HUES6 (cell line): Measurements from ENCODE around the gene CHTF8.

ENCODE experiments used
- H3K27ac ChIP-seq: 2 replicates; pipeline ENCODE4 v1.7.0; 2013; ENCODE audit warnings: low read depth, mild to moderate bottlenecking, low read length, inconsistent platforms
- H3K27me3 ChIP-seq: 2 replicates; pipeline ENCODE4 v1.6.1; 2013; ENCODE audit warnings: low read length; ENCODE audit not compliant: control insufficient read depth, insufficient read depth
- H3K36me3 ChIP-seq: 2 replicates; pipeline ENCODE4 v1.6.1; 2013; ENCODE audit warnings: low read length; ENCODE audit not compliant: control insufficient read depth, insufficient read depth
- H3K4me1 ChIP-seq: 2 replicates; pipeline ENCODE4 v1.6.1; 2013; ENCODE audit warnings: low read length; ENCODE audit not compliant: control insufficient read depth, insufficient read depth
- H3K4me3 ChIP-seq: 2 replicates; pipeline ENCODE4 v1.5.1; 2013; ENCODE audit warnings: low read depth, low read length
- H3K9ac ChIP-seq: one replicate; pipeline ENCODE4 v1.6.1; 2013; ENCODE audit warnings: mild to moderate bottlenecking, low read length
- H3K9me3 ChIP-seq: 2 replicates; pipeline ENCODE4 v1.6.1; 2013; ENCODE audit warnings: low read depth, low read length; ENCODE audit not compliant: control insufficient read depth, insufficient read depth

CHTF8 gene

DNA sequence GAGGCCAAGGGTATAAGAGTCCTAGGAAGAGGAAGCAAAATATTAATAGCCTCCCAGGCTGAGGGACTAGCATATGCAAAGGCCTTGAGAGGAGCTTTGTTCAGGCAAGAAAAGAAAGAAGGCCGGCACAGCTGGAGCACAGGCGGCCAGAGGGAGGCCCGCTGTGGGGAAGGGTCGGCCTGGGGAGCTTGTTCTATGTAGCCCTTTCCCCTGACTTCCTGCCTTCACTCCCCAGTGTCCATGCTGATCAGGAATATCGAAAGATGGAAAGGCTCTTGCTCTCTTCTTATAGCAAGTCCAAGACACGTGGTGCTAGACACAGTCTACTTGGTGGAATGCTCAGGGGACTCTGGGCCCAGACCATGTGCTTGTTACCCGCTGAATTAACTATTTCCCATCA, 54.3 kb downstream of the CHTF8 start:
- Histone ChIP-seq H3K4me3 (no peak overlapping the region), H3K4me1 (peaks cover 40% of the 10 kb centered on the region), H3K27me3 (no peaks in the 10 kb centered on the region), H3K9me3 (no peaks in the 10 kb centered on the region), H3K27ac (peak overlapping the region; percentile 15; the same call in 1 of the 2 replicates), H3K36me3 (no peaks in the 10 kb centered on the region), H3K9ac (peak overlapping the region; percentile 55)

DNA sequence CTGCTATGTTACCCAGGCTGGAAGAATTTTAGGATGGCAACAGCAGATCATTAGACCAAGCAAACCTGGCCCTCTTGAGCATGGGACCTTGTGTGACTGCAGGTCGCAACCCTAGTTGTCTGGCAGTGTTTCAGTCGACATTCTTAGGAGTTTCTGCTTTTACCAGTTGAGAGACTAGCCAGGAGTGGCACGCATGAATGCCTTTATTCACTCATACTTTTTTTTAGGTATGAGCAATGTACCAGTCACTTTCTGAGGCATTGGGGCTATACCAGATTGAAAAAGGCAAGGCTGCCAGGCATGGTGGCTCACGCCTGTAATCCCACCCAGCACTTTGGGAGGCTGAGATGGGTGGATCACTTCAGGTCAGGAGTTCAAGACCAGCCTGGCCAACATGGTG, 55.1 kb downstream of the CHTF8 start:
- H3K9me3 ChIP-seq, result no peaks in the 10 kb centered on the region
- peak overlapping the region; percentile 36 for H3K9ac ChIP-seq
- H3K36me3 ChIP-seq, result no peaks in the 10 kb centered on the region
- no peaks in the 10 kb centered on the region for H3K27me3 ChIP-seq
- H3K4me1 ChIP-seq, result peaks cover 48% of the 10 kb centered on the region
- H3K4me3 ChIP-seq, result no peak overlapping the region
- peak overlapping the region; percentile 15 for H3K27ac ChIP-seq

DNA sequence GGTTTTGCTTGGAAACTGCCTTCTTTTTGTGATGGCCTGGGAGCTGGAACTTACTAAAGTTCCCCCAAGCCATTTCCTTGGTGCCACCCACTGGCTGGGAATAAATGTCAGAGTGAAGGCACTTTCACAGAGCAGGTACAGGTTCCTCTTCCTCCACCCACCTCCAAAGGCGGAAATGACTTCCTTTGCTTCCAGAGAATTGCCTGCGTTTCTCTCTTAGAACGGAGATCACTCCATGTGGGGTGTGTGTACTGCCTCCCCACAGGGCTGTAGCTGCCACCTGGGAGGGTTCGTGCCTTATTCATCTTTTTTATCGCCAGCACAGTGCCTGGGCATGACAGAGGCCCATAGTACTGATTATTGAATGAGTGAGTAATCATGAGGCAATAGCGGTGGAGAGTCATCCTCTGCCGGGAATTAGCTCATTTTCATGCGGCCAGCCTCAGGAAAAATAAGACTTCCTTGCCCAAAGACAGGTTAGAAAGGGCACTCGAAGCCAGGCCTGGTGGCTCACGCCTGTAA, 59.1 kb downstream of the CHTF8 start:
- no peaks in the 10 kb centered on the region for H3K27me3 ChIP-seq
- peaks cover 61% of the 10 kb centered on the region for H3K4me1 ChIP-seq
- no peaks in the 10 kb centered on the region for H3K36me3 ChIP-seq
- H3K9me3 ChIP-seq, result no peaks in the 10 kb centered on the region
- H3K27ac ChIP-seq, result peak overlapping the region; percentile 90; the same call in 1 of the 2 replicates
- H3K4me3 ChIP-seq, result peak overlapping the region; percentile 29; the same call in 1 of the 2 replicates
- peak overlapping the region; percentile 73 for H3K9ac ChIP-seq

DNA sequence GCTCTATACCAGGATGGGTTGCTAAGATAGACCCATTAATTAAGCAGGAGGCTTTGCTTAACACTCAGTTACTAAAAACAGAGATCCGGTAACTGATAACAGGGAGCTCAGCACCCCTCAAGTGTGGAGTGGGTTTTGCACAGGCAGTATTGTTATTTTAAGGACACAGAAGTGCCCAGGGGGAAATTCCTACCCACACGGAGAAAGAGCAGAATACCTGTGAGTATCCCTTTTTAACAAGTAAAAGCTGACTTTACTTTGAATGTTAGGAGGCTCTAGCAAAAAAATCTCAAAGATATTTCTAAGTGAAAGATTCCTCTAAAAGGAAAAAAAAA, 59.8 kb downstream of the CHTF8 start:
- peak overlapping the region; percentile 90 for H3K27ac ChIP-seq
- peak overlapping the region; percentile 73 for H3K9ac ChIP-seq
- H3K4me1 ChIP-seq, result peaks cover 54% of the 10 kb centered on the region
- no peaks in the 10 kb centered on the region for H3K36me3 ChIP-seq
- H3K4me3 ChIP-seq, result peak overlapping the region; percentile 21; the same call in 1 of the 2 replicates
- H3K9me3 ChIP-seq, result no peaks in the 10 kb centered on the region
- H3K27me3 ChIP-seq, result no peaks in the 10 kb centered on the region

DNA sequence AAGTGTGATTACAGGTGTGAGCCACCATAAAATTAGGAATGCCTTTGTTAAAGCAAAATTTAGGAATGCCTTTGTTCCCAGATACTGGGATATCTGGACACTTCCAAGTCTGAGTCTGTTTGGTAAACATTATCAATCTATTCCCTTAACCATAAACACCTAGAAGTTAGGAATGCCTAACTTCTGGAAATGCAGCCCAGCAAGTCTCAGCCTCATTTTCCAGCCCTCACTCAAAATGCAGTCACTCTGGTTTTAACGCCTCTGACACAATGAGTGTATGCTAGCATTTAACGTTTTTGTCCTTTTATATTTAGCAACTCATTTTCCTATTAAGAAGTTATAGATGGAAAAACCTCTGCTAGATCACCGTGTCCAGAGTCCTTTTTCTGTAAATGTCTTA, 61.4 kb downstream of the CHTF8 start:
- Histone ChIP-seq H3K9me3 (no peaks in the 10 kb centered on the region), H3K4me3 (no peak overlapping the region), H3K27ac (peak overlapping the region; percentile 90; the same call in 1 of the 2 replicates), H3K4me1 (peaks cover 41% of the 10 kb centered on the region), H3K36me3 (no peaks in the 10 kb centered on the region), H3K9ac (peak overlapping the region; percentile 29), H3K27me3 (no peaks in the 10 kb centered on the region)

DNA sequence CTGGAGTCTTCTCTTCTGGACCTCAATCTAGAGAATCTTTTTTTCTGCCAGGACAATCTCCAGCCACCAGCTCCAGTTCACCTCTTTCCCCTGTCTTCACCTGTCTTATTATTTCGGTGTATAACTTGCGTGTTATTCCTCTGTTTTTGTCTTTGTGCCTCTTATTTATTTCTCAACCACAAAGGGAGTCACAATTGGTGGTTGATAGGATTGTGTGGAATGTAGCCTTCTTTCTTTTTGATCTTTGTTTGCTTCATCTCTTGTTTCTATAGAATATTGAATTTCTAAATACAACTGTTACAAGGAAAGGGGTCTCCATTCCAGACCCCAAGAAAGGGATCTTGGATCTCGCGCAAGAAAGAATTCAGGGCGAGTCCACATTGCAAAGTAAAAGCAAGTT, 62.9 kb downstream of the CHTF8 start:
- H3K27me3 ChIP-seq, result no peaks in the 10 kb centered on the region
- no peak overlapping the region for H3K9ac ChIP-seq
- H3K36me3 ChIP-seq, result no peaks in the 10 kb centered on the region
- no peak overlapping the region for H3K4me3 ChIP-seq
- peaks cover 56% of the 10 kb centered on the region for H3K4me1 ChIP-seq
- H3K9me3 ChIP-seq, result no peaks in the 10 kb centered on the region
- no peak overlapping the region for H3K27ac ChIP-seq
